SH-SY5Y (cell line): ENCODE results near the gene TSC1.

Source experiments
- GATA2 ChIP-seq: IDR thresholded peaks from 2 replicates; pipeline ENCODE4 v1.6.1; 2011; ENCODE audit warnings: mild to moderate bottlenecking, low read depth, low read length
- GATA3 ChIP-seq: IDR thresholded peaks from 2 replicates; pipeline ENCODE4 v1.6.1; 2011; ENCODE audit warnings: low read depth, mild to moderate bottlenecking, low read length, moderate library complexity

TSC1 gene

GRCh38 chr9:132894346-132894745 is 50.1 kb downstream of the TSC1 start:
- TF ChIP-seq GATA2 (no peak), GATA3 (no peak)

DNA sequence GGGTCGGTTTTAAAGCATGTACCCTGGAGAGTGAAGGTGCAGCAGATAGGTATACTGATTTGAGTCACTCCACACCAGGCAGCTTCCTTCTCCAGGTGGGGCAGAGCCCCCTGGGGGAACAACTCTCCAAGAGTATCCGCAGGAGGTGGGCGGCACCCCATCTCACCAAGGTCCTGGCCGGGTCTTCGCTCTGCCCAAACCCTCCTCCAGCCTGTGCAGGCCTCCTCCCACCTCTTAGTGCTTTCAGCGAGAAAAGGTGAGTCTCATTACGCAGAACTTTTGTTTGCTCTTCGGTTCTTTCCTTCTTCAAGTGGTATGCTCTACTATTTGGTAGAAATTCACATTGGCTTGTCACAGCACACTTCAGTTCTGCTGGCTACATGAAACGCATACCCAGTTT is 52.0 kb downstream of the TSC1 start:
- TF ChIP-seq GATA3 (no peak), GATA2 (no peak)

DNA sequence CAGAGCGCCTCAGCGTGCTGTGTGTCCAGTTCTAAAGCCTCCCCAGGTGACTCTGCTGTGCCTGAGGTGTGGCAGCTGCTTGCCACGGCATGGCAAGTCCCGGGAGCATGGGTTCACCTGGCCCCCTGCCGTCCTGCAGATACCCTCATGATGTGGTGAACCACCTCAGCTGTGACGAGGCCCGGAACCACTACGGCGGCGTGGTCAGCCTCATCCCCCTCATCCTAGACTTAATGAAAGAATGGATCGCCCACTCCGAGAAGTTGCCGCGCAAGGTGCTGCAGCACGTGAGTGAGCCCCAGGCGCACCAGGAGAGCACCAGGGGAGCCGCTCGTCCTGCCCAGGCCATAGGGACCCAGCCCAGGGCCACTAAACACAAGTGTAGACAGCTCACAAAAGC is 56.3 kb downstream of the TSC1 start:
- no peak for TF ChIP-seq GATA2
- no peak for TF ChIP-seq GATA3

- TF ChIP-seq GATA2 (no peak), GATA3 (no peak)
Observed at GRCh38 chr9:132887181-132888120, 57.0 kb downstream of the TSC1 start.

- no peak for TF ChIP-seq GATA2
Observed at GRCh38 chr9:132886334-132886725, 58.1 kb downstream of the TSC1 start.

GRCh38 chr9:132885720-132886333 is 58.6 kb downstream of the TSC1 start:
- TF ChIP-seq GATA2 (no peak), GATA3 (no peak)

GRCh38 chr9:132883349-132884294 is 60.8 kb downstream of the TSC1 start:
- TF ChIP-seq GATA3 (no peak), GATA2 (no peak)

DNA sequence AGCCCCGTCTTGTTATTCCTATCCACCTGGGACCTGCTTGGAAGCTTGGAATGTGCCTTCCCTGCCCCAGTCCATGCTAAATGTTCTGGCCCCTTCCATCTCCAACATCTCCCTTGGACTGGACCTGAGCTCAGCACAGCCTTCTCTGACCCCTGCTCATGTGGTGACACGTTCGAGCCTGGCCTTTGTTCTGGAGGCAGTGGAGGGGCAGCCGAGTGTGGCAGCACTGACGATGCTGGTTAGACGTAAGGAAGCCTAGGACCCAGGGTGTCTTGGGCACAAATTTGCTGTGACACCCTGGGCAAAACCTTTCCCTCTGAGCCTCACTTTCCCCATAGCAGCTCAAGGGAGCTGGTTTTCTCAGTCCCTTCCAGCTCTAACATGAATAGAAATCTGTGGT is 61.8 kb downstream of the TSC1 start:
- TF ChIP-seq GATA2 (no peak), GATA3 (no peak)

- TF ChIP-seq GATA2 (no peak), GATA3 (no peak)
Observed at GRCh38 chr9:132881826-132882225, 62.6 kb downstream of the TSC1 start.

DNA sequence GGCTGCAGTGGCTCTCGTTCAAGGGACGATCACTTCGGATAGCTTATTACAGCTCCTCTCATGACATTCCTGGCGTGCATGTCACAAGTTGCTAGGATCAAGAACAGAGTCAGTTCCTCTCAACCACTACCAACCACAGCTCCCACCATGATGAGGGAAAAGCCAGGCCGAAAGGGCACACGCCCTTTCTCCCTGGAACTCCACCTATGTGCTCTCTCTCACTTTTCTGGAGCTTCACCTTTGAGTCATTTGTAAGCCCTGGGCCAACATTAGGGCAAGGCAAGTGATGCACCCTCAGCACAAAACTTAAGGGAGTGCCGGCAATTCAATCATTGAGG is 64.1 kb downstream of the TSC1 start:
- no peak for TF ChIP-seq GATA2
- no peak for TF ChIP-seq GATA3

- no peak for TF ChIP-seq GATA3
- TF ChIP-seq GATA2: no peak
Observed at GRCh38 chr9:132879457-132880323, 64.7 kb downstream of the TSC1 start.

- TF ChIP-seq GATA2: no peak
Observed at GRCh38 chr9:132878695-132879456, 65.5 kb downstream of the TSC1 start, which contains the start of gene SPACA9. Gene SPACA9 (plus strand): TSS chr9:132878898. CDS start chr9:132883948, 5,050 bp downstream.
